Measurements from ENCODE around the gene SND1.

Gene SND1

GRCh38 chr7:127848241-127848640, 196.2 kb downstream of the SND1 start:
- Histone ChIP-seq H3K9me3 (ENCODE audit: control insufficient read depth, insufficient read depth, low read depth, low read length) (no peaks in the 10 kb centered on the region), H3K4me3 (ENCODE audit: low read depth, low read length) (no peak overlapping the region), H3K4me1 (ENCODE audit: control insufficient read depth, insufficient read depth, low read length) (peaks cover 18% of the 10 kb centered on the region), H3K27ac (ENCODE audit: extremely low read depth, low read depth, low read length) (no peak overlapping the region), H3K36me3 (ENCODE audit: control insufficient read depth in 2 of 2, insufficient read depth in 1 of 2, low read length in 2 of 2) (peaks cover 0 to 9% of the 10 kb centered on the region in 2 experiments; a peak in 1 of 3 replicates)
- TF ChIP-seq MYNN (tag by site-specific recombination; IDR thresholded peaks at IDR 0.05; ENCODE audit: borderline replicate concordance) = no peak
- no peak for TF ChIP-seq HIC1 (tag by site-specific recombination; IDR thresholded peaks at IDR 0.05)
- no peak for TF ChIP-seq ZNF248 (tag by site-specific recombination; IDR thresholded peaks at IDR 0.05)
- no peak for TF ChIP-seq ZNF585B (tag by site-specific recombination; IDR thresholded peaks at IDR 0.05)
- no peak for TF ChIP-seq CTCF (tag by site-specific recombination; IDR thresholded peaks at IDR 0.05)
- TF ChIP-seq ZNF350 (tag by site-specific recombination; IDR thresholded peaks at IDR 0.05) = no peak
- TF ChIP-seq HOXC10 (CRISPR knock-in tag; IDR thresholded peaks at IDR 0.05) = no peak
- TF ChIP-seq ZNF362 (tag by site-specific recombination; IDR thresholded peaks at IDR 0.05) = no peak
- no peak for TF ChIP-seq ZNF837 (tag by site-specific recombination; IDR thresholded peaks at IDR 0.05)
- TF ChIP-seq ZNF211 (tag by site-specific recombination; IDR thresholded peaks at IDR 0.05; ENCODE audit: low read depth) = no peak
- no peak for TF ChIP-seq SCRT2 (tag by site-specific recombination; IDR thresholded peaks at IDR 0.05)
- no peak for TF ChIP-seq ZNF626 (tag by site-specific recombination; IDR thresholded peaks at IDR 0.05)
- TF ChIP-seq ZNF558 (tag by site-specific recombination; IDR thresholded peaks at IDR 0.05) = no peak
- TF ChIP-seq KLF8 (tag by site-specific recombination; IDR thresholded peaks at IDR 0.05) = no peak
- no peak for TF ChIP-seq BCL11A (tag by site-specific recombination; IDR thresholded peaks at IDR 0.05; ENCODE audit: low read depth)
- TF ChIP-seq WT1 (tag by site-specific recombination; IDR thresholded peaks at IDR 0.05) = no peak
- no peak for TF ChIP-seq ZNF488 (tag by site-specific recombination; IDR thresholded peaks at IDR 0.05)
- no peak for TF ChIP-seq TSHZ1 (tag by site-specific recombination; IDR thresholded peaks at IDR 0.05; ENCODE audit: borderline replicate concordance)
- TF ChIP-seq ZSCAN30 (tag by site-specific recombination; IDR thresholded peaks at IDR 0.05) = no peak
- TF ChIP-seq ZNF560 (tag by site-specific recombination; IDR thresholded peaks at IDR 0.05; ENCODE audit: borderline replicate concordance) = no peak
- ChIA-PET POLR2A (no interaction called here), CTCF (no interaction called here)
